GM12892 (cell line): ENCODE measurements around the gene NKD1.

Experiments
- POLR2A ChIP-seq: IDR thresholded peaks from 2 replicates; pipeline ENCODE4 v1.6.1; 2011; ENCODE audit warnings: low read depth, low read length, control low read depth
- POLR2AphosphoS5 ChIP-seq: IDR thresholded peaks from 2 replicates; pipeline ENCODE4 v1.6.1; 2011; ENCODE audit warnings: low read depth, low read length, control low read depth
- TAF1 ChIP-seq: IDR thresholded peaks from 2 replicates; pipeline ENCODE4 v1.6.1; 2011; ENCODE audit warnings: low read depth, mild to moderate bottlenecking, control low read depth, low read length, borderline replicate concordance

DNA sequence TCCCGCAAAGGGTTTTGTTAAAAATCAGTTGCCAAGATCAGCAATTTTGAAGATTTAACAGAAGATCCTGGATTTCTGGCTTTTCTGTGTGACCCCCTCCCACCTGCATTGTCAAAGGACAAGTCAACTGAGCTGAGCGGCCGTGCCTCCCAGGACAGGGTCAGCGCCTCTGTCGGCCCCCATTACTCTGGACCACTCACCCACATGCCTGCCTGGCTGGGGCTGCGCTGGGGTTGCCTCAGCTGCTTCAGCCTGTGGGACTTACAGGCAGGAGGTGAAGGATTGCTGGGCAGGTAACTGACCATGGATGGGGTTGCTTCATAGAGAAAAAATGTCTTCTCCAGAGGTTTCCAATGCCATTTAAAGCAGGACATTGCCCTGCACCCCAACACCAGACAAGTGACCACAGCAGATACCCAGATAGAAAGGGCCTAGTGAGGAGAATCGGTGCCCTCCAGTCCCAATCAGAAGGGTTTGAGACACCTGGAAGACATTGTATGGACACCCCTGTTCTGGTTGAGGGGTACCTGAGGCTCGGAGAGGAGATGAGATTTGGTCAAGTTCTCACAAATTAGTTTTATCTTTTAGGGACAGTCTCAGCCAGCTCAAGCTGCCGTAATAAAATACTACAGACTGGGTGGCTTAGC lies 80.1 kb downstream of the NKD1 start:
- TF ChIP-seq POLR2A (no peak), TAF1 (no peak), POLR2AphosphoS5 (no peak)
